ENCODE results near the gene CLRN1. TPM values are rescaled to one million over a fixed set of nuclear protein-coding genes. Genes with fewer than 3 reads are reported as not detected.

CLRN1 gene
- total RNA-seq, 1 donor from 2014 or later: not detected

DNA sequence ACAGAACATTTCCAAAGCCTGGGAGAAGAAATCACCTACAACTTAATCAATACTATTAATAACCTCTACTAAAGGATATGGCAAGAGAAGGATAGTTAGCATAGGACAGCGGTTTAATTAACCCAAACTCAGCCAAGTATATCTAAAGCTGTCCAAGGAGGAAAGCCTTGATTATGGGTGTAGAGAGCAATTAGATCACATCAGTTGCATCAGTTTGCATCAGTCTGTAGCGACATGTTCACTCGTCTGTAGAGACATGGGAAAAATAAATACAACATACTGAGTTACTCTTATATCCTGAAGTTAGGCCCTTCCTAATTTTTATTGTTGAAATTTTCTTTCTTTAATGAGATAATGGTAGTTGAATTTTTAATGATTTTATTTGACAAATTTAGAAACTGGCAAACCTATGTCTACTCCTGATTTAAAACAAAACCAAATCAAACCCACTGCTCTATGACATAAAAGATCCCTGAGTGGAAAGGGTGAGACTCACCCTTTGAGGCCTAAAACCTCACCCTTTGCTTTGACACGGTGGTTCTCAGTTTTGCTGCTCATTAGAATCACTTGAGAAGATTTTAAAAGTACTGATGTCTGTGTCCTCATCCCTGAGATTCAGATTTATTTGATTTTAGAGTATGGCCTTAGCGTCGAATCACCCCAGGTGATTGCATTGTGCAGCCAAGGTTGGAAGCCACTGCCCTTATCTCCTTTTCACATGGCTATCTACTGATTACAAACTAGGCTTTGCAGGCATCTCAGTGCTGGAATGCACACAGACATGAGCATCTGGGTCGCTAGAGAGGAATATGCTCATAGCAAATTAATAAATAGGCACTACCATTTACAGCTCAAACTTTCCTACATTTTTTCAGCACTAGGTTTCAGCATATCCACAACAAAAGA, 2.8 kb upstream of the CLRN1 start:
- DNase-seq: no peak

DNA sequence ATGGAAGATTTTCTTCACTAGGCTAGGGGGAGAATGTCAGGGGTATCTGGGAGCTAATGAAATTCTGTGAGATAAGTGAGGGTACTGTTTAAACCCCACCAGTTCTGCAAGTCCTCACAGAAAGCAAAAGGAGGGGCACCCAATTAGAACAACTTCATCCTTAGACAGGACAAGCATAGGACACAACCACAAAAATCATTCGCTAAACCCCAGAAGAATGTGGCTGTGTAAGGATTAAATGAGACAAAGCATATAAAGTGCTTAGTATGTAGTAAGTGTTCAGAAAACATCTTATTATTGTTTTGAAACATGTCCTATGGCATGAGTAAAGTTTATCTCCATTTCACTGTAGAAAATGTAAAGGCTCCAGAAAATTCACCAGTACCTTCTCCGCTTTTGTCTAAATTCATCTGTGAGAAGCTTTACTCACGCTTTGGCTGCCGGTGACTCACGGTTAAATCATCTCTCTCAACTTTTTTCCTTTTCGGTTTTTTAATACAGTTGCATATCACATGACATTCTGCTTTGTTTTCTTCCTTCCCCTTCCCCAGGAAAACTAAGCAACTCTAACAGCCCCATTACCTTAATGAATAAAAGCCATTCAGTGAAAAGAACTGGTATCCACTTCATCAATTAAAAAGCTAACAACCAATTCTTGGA, 1.7 kb downstream of the CLRN1 start:
- no peak for DNase-seq

DNA sequence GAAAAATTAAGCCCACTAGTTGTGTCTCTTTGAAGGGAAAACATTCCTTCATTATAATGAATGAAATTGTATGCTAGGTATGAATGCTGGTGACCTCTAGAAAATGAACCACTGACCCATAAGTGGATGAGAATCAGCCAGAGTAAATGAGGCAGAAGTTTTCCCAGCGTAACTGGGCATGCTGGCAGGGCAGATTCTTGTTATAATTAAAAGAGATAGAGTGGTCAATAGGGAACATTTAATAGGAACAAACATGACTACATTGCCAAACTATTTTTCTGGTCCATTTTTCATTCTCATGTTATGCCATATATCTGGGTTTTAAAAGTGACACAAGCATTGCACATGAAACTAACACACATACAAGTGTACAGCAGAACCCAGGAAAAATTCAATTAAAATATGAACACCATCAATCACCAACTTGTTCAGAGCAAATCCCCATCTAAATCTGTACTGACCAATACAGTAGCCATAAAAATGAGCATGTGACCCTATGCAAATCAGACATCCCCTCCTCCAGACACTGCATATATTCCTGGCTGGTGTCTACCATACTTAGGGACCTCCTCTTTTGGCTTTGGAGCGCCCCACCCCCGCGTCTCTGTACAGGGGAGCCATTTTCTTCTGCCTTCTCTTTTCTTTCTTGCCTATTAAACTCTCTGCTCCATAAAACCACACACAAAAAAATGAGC, 4.0 kb downstream of the CLRN1 start:
- no peak for DNase-seq

DNA sequence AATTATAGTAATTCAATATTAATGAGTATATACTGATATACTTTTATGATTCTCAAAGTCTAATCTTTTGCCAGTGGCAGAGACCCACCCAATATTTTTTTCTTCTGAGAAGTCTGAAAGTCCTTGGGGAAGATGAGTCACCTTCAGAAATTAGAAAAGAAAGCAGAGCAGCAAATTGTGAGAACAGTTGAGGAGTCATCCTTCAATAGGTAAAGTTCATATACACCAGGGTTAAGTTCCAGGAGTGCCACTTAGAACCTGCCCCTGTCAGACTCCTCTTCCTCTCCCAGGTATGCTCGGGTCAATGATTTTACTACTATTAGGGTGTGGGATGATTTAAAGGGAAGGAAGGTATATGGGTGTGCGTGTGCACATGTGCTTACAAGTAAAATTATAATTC, 7.1 kb downstream of the CLRN1 start:
- DNase-seq: no peak

DNA sequence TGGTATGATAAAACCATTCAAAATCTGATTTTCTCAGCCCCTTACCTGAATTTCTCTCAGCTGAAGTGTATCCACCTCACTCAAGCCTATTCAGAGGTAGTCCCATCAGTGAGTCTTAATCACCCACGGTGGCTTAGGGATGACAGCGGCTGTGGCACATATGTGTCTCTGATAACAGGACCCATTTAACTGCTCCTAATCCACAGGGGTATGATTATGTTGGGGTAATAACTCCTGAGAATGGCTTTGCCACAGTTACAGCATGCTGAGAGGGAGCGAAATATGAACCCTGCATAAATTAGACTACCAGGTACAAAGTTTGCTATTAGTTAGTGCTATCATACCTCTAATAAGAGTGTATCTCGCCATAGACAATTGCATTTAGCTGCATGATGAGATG, 10.6 kb downstream of the CLRN1 start:
- DNase-seq: no peak

DNA sequence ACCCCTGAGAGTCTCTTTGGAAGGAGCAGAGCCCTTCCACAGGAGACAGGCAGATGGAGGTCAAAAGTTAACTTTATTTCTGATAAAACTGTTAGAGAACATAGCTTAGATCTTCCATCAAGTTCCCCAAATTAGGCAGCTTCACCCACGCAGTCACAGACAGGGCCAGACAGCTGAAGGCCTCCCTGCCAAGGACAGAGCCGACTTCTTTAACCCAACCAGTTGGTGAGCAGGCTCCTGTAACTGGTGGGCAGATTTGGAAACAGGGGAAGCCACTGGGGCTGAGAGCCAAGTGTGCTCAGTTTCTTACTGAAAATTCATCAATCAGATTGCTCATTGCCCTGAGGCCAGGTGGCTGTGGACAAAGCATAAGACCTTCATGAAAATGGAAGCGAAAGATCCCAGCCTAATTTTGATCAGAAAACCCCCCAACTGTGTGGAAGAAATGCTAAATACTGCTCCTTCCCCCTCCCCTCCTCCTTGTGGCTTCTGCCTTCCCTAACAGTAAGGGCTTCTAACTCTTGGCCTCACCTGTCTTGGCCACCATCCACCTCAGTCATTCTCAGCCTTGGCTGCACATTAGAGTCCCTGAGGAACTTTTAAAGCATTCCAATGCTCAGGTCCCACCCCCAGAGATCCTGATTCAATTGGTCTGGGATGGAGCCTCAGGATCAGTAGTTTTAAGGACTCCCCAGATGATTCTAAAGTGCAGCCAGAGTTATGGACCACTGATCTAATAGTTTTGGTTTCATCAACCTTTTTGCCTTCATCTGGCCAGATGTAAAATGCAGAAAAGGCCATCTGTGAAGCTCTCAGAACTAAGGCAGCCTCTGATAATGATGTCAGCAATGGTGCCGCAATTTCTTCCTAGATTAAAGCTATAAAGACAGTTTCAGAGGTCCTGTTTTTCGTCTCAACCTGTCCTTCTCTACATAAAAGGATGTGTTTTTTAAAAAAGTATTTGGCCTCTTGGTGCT, 11.5 kb downstream of the CLRN1 start:
- DNase-seq: no peak

DNA sequence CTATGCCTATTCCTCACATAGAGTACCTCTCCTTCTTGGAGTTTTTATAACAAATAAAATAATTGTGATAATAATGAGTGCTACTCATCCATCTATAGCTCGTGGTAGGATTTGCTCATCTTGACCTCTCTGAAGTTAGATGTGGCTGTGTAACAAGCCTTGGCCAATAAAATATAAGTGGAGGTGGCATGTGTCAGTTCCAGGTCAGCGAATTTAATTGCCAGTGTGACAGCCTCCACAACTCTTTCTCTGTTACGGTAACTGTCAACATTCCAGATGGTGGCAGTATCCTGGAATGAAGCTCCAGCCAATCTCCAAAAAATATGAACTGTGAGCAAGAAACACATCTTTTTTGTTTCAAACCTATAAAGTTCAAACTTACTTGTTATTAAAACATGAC, 13.8 kb downstream of the CLRN1 start:
- no peak for DNase-seq

DNA sequence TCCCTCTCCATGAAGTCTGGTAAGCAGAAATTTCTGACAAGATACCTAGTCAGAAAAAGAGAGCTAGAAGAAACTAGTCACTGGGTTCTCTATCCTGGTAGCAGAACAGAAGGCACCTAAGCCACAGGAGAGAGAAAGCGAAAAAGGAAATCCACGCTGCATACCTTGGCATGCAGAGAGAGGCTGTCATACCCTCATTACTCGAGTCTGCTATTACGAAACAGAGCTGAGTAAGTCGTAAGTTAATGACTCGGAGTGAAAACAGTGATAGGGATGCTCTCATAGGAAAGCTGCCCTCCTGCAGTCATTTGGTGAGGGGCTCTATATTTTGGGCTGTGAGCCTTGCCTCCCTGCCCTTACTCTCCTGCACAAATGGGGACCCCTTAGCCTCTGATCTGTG, 16.2 kb downstream of the CLRN1 start:
- no peak for DNase-seq

DNA sequence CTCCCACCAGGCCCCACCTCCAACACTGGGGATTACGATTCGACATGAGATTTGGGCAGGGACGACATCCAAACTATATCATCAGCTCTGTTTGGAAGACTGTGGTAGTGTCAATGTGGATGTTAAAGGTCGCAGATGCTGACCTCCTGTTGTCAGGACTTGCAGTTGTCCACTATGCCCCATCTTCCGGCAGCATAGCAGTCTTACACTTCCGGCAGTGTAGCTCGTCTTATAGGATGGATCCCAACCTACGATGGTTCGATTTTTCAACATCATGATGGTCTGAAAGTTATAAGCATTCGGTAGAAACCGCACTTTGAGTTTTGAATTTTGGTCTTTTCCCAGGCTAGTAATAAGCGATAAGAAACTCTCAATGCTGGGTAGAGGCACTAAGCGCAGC, 20.6 kb downstream of the CLRN1 start:
- DNase-seq: no peak

DNA sequence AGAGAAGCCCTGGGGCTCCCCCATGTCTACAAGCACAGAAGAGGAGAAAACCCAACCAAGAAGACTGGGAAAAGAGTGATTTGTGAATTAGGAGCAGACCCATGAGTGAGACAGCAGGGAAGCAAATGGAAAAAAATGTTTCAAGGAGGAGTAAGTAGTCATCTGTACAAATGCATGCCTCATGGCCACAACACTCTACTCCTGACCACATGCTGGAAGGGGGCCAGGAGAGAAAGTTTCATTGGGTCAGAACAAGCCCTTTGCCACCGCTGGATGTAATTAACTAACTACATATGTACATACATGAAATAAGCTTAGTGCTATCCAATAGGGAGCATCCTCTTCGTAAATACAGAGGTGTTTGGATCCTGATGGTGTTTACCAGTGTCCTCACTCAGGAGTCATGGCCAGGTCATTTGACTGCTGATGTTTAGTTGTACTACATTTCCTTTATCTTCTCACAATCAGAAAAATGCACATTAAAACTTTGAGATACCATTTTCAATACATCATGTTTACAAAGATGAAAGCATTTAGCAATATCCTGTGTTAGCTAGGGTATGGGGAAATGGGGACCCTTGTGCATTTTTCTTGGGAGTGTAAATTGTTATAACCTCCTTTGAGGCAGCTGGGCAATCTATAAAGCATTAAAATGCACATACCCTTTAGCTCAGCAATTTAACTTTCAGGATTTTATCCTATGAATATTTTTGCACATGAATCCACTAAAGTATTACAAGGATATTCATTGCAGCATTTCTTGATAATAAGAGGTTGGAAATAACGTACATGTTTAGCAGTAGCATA, 27.1 kb downstream of the CLRN1 start:
- DNase-seq: no peak

DNA sequence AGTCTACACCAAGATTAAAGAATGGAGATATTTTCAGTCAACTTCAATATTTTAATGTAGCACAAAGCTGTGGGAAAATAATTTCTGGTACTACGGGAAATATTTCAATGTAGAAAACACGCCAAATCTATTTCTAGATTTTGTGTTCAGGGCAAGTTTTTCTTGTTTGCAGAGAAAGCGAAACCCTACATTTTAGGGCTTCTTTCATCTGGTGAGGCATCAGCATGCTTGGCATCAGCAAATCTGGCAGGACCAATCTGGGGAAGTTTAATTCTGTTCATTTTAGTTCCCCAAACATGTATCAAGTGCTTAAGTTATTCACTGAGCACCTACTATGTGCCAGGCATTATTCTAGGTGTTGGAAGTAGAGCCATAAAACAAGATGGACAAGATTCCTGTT, 30.3 kb downstream of the CLRN1 start:
- DNase-seq: no peak

DNA sequence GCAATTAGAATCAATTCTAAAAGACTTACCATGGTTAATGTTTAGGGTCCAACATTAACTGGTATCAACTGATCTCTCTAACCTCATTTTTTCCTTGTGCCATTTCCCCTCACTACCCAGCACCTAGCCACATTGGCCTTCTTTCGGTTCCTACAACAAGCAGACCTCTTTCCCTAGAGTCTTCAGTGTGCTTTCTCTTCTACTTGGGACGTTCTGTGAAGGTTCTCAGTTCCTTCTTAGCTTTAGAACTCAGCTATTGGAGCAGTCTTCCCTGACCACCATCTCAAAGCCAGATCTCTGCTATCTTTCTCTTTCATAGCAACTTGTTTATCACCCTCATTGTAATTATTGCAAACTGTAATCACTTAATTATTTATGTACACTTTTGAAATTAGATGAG, 35.8 kb downstream of the CLRN1 start:
- DNase-seq: no peak

DNA sequence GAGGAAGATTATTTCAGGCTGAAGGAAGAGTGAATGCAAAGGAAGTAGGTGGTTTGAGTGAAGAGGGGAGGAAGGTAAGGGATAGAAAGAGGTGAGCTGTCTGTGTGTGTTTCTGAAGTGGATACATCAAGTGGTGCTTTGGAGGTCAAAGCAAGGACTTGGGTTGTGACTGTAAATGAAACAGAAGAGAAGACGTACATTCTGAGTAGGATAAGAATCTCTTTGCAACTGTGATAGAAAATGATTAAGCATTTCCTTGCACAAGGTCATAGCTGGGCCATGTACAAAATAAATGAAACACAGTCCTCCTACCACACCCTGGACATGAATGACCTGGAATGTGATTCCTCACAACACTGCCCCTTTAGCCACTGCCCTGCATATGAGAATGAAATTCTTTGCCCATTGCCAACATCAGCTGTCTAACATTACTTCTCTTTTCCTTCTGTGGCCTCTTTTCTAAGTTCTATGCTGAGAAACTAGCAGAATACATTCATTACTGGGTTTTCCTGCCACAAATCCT, 39.0 kb downstream of the CLRN1 start:
- DNase-seq: no peak

DNA sequence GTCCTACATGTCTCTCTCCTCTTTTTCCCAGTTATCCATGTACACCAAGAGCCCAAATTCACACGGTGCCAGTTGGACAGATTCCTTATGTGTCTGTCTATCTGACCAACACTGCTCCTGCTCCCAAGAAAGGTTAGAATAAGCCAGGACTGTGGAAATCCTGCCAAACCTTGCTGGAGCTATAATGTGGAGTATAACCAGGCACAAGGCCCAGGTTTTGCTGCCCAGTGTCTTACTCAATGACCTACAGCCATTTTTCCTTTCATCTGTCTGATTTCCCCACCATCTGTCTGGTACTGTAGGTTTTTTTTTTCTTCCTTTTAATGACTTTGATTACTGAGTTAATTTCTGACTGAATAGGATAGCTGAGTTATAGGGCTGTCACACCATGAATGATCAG, 40.8 kb downstream of the CLRN1 start:
- DNase-seq: no peak

DNA sequence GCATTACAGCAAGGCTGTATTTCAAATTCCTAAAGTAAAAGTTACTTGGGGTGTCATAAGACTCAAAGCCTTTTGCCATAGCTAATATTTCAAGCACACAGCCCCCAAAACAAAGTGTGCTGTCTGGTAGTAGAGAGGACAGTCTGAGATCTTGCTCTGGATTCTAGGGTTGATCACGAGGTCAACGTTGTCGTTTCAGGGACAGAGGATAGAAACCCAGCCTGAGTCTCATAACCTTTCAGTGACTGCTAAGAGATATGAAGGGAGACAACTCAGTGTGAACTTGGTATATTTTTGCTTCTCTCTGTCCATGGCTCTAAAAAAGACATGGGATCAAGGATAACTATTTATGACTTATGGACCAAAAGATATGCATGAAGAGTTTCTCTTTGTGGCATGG, 41.7 kb downstream of the CLRN1 start:
- no peak for DNase-seq

DNA sequence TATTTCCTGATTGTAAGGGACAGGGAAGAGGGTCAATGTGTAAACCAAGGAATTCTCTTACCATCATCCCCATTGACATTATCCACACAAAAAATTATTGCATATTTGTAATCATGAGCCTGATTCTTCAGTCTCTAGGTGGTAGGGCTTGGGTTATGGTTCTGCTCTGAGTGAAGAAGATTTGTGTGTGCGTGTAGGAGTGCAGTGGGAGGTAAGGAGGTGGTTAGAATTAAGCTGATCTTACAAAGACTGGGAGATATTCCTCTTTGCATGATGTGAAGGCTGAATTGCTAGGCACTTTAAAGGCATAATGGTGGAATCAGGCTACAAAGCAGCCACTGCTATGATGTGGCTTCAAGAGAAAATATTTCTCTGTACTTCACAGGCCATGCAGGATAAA, 44.3 kb downstream of the CLRN1 start:
- no peak for DNase-seq

DNA sequence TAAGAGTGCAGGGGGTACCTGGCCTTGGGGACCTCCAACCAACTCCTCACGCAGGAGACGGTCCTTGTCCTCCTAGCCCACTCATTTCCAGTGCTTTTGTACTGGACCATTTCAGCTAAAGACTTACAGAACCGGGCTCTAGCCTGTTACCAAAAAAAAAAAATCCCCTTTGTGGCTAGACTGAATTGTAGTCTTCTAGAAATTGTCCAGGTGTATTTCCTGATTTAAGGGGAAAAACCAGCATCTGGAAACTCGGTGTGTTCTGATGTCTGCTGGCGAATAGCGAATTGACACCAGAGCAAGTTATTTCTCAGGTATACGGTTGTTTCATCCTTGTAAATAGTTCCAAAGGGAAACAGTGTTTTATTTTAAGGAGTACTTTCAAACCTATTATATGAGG, 46.2 kb downstream of the CLRN1 start:
- DNase-seq: no peak

DNA sequence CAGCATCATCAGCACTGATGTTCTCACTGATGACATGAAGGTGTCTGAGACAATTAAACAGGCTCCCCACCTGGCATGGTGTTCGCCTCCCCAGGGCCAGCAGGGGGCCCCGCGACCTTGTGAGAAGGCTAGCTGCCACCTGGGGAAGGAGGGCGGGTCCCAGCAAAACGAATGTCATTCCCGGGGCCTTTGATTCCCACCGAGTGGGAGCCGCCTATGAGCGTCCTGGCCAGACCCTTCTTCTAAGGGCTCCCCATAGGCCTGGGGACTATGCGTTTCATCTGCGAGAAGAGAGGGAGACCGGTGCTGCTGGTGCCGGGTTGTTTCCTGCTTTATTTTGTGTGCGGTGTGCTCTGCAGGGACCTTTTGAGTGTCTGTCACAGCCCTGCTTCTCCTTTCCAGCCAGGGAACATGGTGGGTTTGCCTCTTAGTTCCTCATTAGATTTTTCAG, 46.8 kb downstream of the CLRN1 start:
- DNase-seq: no peak

DNA sequence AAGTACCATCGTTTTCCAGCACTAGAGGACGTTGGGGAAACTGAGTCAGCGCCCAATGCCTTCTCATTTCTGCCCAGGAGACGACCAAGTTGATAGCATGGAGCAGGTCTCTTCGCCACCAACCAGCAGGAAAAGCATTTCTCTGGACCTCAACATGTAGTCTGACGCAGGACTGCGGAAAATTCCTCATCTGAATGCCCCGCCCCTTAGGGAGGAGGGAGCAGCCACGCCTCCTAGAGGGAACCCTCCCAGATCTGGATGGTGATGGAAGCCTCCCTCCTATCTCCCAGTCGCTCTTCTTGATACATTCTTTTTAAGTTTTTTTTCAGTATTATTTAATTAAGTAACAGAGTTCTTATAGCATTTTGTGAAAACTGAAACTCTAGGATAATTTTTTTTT, 49.9 kb downstream of the CLRN1 start:
- DNase-seq: no peak

DNA sequence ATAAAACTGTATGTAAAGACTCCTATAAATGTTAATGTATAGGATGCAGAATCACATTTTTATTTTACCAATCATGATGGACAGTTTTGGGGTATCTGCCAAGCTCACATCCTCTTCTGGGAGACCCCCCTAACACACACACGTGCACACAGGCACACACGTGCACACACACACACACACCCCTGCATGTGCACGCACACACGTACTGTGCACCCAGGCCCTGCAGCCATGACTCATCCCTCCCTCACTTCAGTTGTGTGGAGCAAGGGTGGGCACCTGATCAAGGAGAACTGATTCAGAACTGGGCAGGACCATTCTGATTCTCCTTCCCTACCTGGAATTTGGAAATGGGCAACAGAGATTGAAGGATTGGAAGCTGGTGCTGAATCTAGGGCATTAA, 51.3 kb downstream of the CLRN1 start:
- DNase-seq: no peak

DNA sequence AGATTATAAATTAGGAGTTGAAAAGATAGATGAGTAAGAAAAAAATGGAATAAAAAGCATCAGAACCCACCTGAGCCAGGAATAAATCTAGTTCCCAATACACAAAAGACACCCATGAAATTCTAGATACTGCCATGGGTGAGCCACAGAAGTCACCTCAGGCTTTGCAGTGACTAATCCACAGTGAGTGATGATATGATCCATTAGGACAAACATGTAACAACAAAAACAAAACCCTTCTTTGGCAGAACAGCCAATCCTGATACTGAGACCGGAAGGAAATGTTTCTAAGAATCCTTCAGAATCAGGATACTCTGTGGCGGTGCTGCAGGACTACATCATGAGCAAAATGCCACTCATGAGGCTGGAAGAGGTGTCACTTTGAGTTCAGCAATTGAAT, 52.3 kb downstream of the CLRN1 start:
- DNase-seq: no peak
